Activated naive CD4-positive, alpha-beta T cell treated with anti-CD3 and anti-CD28 coated beads for 36 hours (primary cell): ENCODE measurements around the gene ZXDC. TPM values are rescaled to one million over a fixed set of nuclear protein-coding genes. Genes with fewer than 3 reads are reported as not detected.

ENCODE experiments used
- CTCF ChIA-PET: fragments of 350-600 bp; sonication (Branson Sonifier 250); formaldehyde crosslinking; loops from one replicate; lab custom pipeline; 2021; ENCODE audit warnings: antibody characterized with exemption; lab: Charles Lee
- DNase-seq: peaks from one replicate; pipeline ENCODE4 v3.0.0-alpha.2; 2020
- H3K27ac Mint-ChIP-seq: one replicate; pipeline ENCODE4 v1.8.0; 2021; ENCODE audit warnings: mild to moderate bottlenecking, mixed read lengths
- H3K27me3 Mint-ChIP-seq: one replicate; pipeline ENCODE4 v1.8.0; 2021; ENCODE audit warnings: low read depth, mixed read lengths
- H3K36me3 Mint-ChIP-seq: one replicate; pipeline ENCODE4 v1.8.0; 2021; ENCODE audit warnings: low read depth, mixed read lengths
- H3K4me1 Mint-ChIP-seq: one replicate; pipeline ENCODE4 v1.8.0; 2021; ENCODE audit warnings: low read depth, mixed read lengths
- H3K4me3 Mint-ChIP-seq: one replicate; pipeline ENCODE4 v1.8.0; 2021; ENCODE audit warnings: mild to moderate bottlenecking, moderate library complexity, mixed read lengths
- H3K9me3 Mint-ChIP-seq: one replicate; pipeline ENCODE4 v1.8.0; 2021; ENCODE audit warnings: mixed read lengths
- intact Hi-C: fragments of 100-400 bp; cut with micrococcal nuclease; formaldehyde crosslinking; loops from one replicate; pipeline ENCODE4 v1.15.1; 2023
- total RNA-seq, 2 experiments: library from RNA; stranded (reverse); gene quantifications; one replicate each; pipeline ENCODE4 v1.2.3, GENCODE V29; 2021

ZXDC gene
- total RNA-seq, 2 experiments from 2014 or later: 23.9 TPM

- Mint-ChIP-seq H3K27me3 (peaks cover 13% of the 10 kb centered on the region), H3K9me3 (no peaks in the 10 kb centered on the region), H3K4me3 (no peak overlapping the region), H3K4me1 (no peaks in the 10 kb centered on the region), H3K36me3 (no peaks in the 10 kb centered on the region), H3K27ac (no peak overlapping the region)
- intact Hi-C loops: no loop called here
- CTCF ChIA-PET: no interaction called here
- DNase-seq: no peak
Measured at GRCh38 chr3:126517986-126518778, 42.5 kb upstream of the ZXDC start.

- CTCF ChIA-PET: no interaction called here
- H3K27ac Mint-ChIP-seq: no peak within 1 kb of the TSS
- H3K36me3 Mint-ChIP-seq: no peaks in the 10 kb centered on the region
- DNase-seq: no peak
- no peaks in the 10 kb centered on the region for H3K9me3 Mint-ChIP-seq
- H3K4me1 Mint-ChIP-seq: no peaks in the 10 kb centered on the region
- intact Hi-C loops: no loop called here
- no peak within 1 kb of the TSS for H3K4me3 Mint-ChIP-seq
- peaks cover 5% of the 10 kb centered on the region for H3K27me3 Mint-ChIP-seq
Measured at GRCh38 chr3:126517291-126517951, 41.7 kb upstream of the ZXDC start, which contains the start of gene UROC1. Gene UROC1, minus strand, starts transcription at chr3:126517773. Its CDS starts 54 bp downstream, at chr3:126517719.

- Mint-ChIP-seq H3K9me3 (no peaks in the 10 kb centered on the region), H3K36me3 (no peaks in the 10 kb centered on the region), H3K27me3 (no peaks in the 10 kb centered on the region), H3K4me3 (no peak overlapping the region), H3K27ac (no peak overlapping the region), H3K4me1 (no peaks in the 10 kb centered on the region)
- CTCF ChIA-PET: no interaction called here
- intact Hi-C loops: no loop called here
- no peak for DNase-seq
Measured at GRCh38 chr3:126516936-126517290, 41.2 kb upstream of the ZXDC start.

GRCh38 chr3:126516152-126516935, 40.7 kb upstream of the ZXDC start:
- DNase-seq: no peak
- Mint-ChIP-seq H3K36me3 (no peaks in the 10 kb centered on the region), H3K27ac (no peak overlapping the region), H3K27me3 (no peaks in the 10 kb centered on the region), H3K9me3 (no peaks in the 10 kb centered on the region), H3K4me1 (no peaks in the 10 kb centered on the region), H3K4me3 (no peak overlapping the region)
- CTCF ChIA-PET: no interaction called here
- intact Hi-C loops: no loop called here

GRCh38 chr3:126515066-126515706, 39.5 kb upstream of the ZXDC start:
- Mint-ChIP-seq H3K27me3 (no peaks in the 10 kb centered on the region), H3K9me3 (no peaks in the 10 kb centered on the region), H3K4me3 (no peak overlapping the region), H3K36me3 (no peaks in the 10 kb centered on the region), H3K27ac (no peak overlapping the region), H3K4me1 (no peaks in the 10 kb centered on the region)
- intact Hi-C loops: no loop called here
- no peak for DNase-seq
- CTCF ChIA-PET: no interaction called here

- H3K27me3 Mint-ChIP-seq: no peaks in the 10 kb centered on the region
- H3K36me3 Mint-ChIP-seq: no peaks in the 10 kb centered on the region
- H3K27ac Mint-ChIP-seq: no peak overlapping the region
- H3K9me3 Mint-ChIP-seq: no peaks in the 10 kb centered on the region
- H3K4me3 Mint-ChIP-seq: no peak overlapping the region
- intact Hi-C loops: no loop called here
- no peaks in the 10 kb centered on the region for H3K4me1 Mint-ChIP-seq
- no peak for DNase-seq
- CTCF ChIA-PET: no interaction called here
Measured at GRCh38 chr3:126514161-126514560, 38.5 kb upstream of the ZXDC start.

- H3K4me3 Mint-ChIP-seq: no peak overlapping the region
- H3K9me3 Mint-ChIP-seq: no peaks in the 10 kb centered on the region
- H3K4me1 Mint-ChIP-seq: no peaks in the 10 kb centered on the region
- CTCF ChIA-PET: interaction anchor here (1.4 kb wide), 1 partner anchor 10 kb away, joined by 6 read pairs; no protein-coding TSS in a partner anchor
- DNase-seq: no peak
- H3K27ac Mint-ChIP-seq: no peak overlapping the region
- intact Hi-C loops: no loop called here
- H3K36me3 Mint-ChIP-seq: no peaks in the 10 kb centered on the region
- H3K27me3 Mint-ChIP-seq: no peaks in the 10 kb centered on the region
Measured at GRCh38 chr3:126512916-126513650, 37.4 kb upstream of the ZXDC start.

- no peak for DNase-seq
- Mint-ChIP-seq H3K4me1 (no peaks in the 10 kb centered on the region), H3K36me3 (no peaks in the 10 kb centered on the region), H3K4me3 (no peak overlapping the region), H3K27me3 (no peaks in the 10 kb centered on the region), H3K9me3 (no peaks in the 10 kb centered on the region), H3K27ac (no peak overlapping the region)
- CTCF ChIA-PET: interaction anchor here (0.9 kb wide), 1 partner anchor 11 kb away, joined by 3 read pairs; no protein-coding TSS in a partner anchor
- intact Hi-C loops: no loop called here
Measured at GRCh38 chr3:126512026-126512425, 36.3 kb upstream of the ZXDC start.

- CTCF ChIA-PET: interaction anchor here (0.9 kb wide), 1 partner anchor 11 kb away, joined by 3 read pairs; no protein-coding TSS in a partner anchor
- no peaks in the 10 kb centered on the region for H3K27me3 Mint-ChIP-seq
- DNase-seq: no peak
- H3K36me3 Mint-ChIP-seq: no peaks in the 10 kb centered on the region
- H3K9me3 Mint-ChIP-seq: no peaks in the 10 kb centered on the region
- H3K4me1 Mint-ChIP-seq: no peaks in the 10 kb centered on the region
- intact Hi-C loops: no loop called here
- H3K4me3 Mint-ChIP-seq: no peak overlapping the region
- H3K27ac Mint-ChIP-seq: no peak overlapping the region
Measured at GRCh38 chr3:126511291-126511690, 35.6 kb upstream of the ZXDC start.

GRCh38 chr3:126510308-126510910, 34.7 kb upstream of the ZXDC start:
- intact Hi-C loops: no loop called here
- H3K36me3 Mint-ChIP-seq: no peaks in the 10 kb centered on the region
- H3K27me3 Mint-ChIP-seq: no peaks in the 10 kb centered on the region
- H3K27ac Mint-ChIP-seq: no peak overlapping the region
- no peaks in the 10 kb centered on the region for H3K9me3 Mint-ChIP-seq
- no peaks in the 10 kb centered on the region for H3K4me1 Mint-ChIP-seq
- H3K4me3 Mint-ChIP-seq: no peak overlapping the region
- CTCF ChIA-PET: interaction anchor here (1.3 kb wide), 1 partner anchor 11 kb away, joined by 7 read pairs; no protein-coding TSS in a partner anchor
- DNase-seq: no peak

GRCh38 chr3:126509597-126510307, 34.1 kb upstream of the ZXDC start:
- CTCF ChIA-PET: interaction anchor here (1.3 kb wide), 1 partner anchor 12 kb away, joined by 7 read pairs; no protein-coding TSS in a partner anchor
- Mint-ChIP-seq H3K4me1 (no peaks in the 10 kb centered on the region), H3K4me3 (no peak overlapping the region), H3K27me3 (no peaks in the 10 kb centered on the region), H3K27ac (no peak overlapping the region), H3K9me3 (no peaks in the 10 kb centered on the region), H3K36me3 (no peaks in the 10 kb centered on the region)
- no peak for DNase-seq
- intact Hi-C loops: no loop called here
